ENCODE measurements around the gene SEBOX.

SEBOX gene, protein sequence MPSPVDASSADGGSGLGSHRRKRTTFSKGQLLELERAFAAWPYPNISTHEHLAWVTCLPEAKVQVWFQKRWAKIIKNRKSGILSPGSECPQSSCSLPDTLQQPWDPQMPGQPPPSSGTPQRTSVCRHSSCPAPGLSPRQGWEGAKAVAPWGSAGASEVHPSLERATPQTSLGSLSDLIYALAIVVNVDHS

DNA sequence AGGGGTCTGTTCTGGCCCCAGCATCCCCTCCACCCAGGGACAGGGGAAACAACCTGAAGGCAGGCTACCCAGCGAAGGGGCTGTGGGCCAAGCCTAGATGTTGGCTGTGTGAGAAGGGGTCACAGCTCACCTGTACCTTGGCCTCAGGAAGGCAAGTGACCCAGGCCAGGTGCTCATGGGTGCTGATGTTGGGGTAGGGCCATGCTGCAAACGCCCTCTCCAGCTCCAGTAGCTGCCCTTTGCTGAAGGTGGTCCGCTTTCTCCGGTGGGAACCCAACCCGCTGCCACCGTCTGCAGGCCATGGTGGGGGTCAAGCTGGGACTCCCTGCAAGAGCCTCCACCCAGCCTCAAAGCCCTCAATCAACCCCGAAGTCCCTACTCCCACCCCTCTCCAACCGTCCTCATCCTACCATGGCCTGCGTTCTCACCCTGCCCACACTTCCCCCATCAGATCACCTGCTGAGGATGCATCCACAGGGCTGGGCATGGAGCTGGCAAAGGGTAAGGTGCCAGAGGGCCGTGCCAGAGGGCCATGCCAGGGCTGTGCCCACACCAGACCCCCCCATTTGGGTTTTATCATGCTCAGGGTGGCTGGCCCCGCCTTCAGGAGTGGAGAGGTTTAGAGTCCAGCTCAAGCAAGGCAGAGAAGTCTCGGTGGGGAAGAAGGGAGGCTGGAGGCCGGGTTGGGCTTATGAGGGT is at the start of gene SEBOX:
Gene SEBOX, minus strand, starts transcription at position 535 of the 699 bp plus-strand sequence. Its CDS starts 48 bp downstream, at position 487.
- no peak for DNase-seq (ENCODE audit: low read depth)

DNA sequence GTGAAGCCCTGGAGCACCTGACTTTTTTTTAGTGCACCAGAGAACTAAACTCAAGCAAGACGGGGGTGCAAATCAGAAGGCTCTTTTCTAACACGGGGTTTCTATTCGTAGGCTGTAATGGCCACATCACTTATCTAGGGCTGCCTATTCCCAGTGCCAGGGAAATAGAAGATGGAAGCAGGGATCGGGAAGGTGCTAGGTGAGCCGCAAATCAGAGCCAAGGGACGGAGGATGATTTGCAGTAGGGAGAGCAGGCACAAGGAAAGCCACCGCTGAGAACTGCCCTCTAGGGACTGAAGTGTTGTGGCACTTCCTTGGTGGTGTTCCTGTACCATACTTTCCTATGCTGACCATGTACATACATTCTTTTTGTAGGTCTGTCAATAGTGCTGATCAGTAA is 48.8 kb upstream of the SEBOX start:
- DNase-seq (ENCODE audit: low read depth): no peak

DNA sequence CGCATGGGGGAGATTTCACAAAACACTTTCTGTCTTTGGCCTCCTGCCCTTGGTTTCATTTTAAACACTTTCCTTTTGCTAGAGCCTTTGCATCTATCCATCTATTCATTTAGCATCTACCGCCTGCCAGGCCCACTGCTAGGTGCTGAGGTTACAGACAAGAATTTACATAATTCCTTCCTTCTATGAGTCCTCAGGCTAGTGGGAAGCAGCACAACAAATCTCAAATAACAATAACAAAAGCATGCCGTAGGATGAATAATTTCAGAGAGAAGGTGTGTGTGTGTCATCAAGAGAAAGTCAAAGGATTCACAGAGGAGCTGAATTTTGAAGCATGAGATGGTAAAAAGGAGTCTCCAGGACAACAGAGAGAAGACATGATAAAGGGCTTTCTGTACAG is 47.1 kb upstream of the SEBOX start:
- DNase-seq (ENCODE audit: low read depth): no peak

DNA sequence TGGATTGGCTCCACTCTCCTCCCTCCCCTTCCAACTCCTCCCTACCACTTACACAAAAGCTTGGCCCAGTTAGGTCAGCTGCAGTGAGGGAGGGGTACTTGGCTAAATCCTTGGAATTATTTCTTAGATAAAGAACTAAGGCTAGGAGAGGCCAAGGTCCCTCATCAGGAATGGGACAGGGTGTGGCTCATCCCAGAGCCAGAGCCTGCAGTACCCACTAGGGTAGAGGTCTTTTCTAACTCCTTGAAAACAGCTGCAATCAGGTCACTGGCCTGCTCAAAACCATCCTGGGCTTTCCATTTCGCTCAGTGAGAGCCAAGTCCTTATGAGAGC is 42.9 kb upstream of the SEBOX start:
- DNase-seq (ENCODE audit: low read depth): no peak

DNA sequence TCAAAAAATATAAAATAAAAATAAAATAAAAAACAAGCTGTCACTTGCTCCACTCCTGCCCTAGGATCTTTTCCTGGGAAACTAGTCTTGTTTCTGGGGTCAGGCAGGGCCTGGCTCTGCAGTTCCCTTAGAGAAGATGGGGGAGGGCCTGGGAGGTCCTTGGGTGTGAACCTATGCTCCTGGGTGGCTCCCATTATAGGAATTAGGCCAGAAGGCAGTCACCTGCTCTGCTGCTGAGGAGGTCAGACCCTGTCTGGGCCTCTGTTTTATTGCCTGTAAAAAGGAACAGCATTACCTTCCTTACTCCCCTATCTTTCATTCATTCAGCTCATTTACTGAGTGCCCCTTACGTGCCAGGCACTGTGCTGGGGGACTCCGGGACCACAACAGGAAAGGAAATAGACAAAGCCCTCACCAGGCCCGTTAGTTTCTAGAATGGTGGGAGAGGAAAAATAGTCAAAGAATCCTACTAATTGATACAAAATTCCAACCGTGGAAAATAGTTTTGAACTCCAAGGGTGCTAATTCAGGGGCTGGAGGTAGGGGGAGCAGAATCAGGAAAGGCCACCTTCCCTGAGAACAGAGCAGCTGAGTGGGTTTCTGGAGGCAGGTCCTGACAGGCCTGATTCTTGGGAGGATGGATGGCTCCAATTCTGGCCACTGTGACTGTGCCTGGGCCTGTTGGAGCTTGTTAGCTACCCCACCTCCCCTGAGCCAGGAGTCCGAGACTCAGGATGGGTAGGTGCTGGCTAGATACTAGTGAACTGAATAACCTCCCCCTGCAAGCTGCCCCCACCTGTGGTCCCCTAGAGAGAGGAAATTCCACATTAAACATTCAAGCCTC is 42.4 kb upstream of the SEBOX start:
- DNase-seq (ENCODE audit: low read depth): no peak

DNA sequence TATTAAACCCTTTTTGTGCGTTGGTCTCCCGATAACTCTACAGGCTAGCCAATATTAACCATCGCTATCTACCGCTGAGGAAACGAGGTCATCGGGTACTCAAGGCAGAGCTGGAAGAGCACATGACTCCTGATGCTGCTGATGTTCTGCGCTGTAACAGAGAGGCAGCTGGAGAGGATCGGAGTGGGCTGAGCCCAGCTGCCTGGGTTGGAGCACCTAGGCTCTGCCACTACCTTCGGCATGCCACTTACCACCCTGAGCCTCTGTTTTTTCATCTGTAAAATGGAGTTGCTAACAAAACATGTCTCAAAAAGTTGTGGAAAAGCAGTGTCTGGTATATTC is 41.4 kb upstream of the SEBOX start:
- DNase-seq (ENCODE audit: low read depth): no peak

DNA sequence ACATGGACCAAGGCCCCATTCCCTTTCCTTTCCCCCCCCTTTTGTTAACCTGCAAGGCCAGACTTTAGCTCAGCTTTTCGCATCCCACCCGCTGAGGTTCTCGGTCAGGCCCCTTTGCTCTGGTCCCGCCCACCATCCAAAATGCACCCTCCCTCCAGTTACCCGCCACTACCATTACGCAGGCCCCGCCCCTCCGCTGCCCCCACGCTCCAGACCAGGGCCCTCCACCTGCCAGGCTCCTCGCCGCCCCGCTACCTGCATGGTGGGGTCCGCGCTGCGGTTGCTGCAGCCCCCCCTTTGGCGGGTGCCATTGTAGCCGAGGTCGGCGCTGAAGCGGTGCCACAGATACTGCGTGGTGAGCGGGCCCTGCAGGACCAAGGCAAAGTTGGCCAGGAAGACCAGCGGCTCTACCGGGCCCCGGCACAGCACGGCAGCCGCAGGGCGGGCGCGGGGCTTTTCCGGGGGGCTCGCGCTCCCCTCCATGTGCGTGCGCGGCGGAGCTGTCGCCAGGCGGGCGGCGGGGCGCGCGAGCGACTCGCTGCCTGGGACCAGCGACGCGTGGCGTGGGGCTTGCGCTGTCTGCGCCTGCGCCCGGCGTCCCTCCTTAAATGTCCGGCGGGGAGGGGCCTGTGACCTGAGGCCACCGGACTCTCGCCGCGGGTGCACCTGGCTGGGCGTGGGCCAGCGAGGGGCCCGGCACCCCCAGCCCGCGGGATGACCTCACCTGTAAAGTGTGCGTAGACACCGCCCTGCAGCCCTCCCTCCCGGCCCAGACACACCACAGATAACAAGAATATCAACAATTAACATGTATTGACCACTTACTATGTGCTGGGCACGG is 40.9 kb upstream of the SEBOX start, which contains the start of gene SLC46A1:
Gene SLC46A1, minus strand, starts transcription at position 581 of the 841 bp plus-strand sequence. Its CDS starts 98 bp downstream, at position 483.
- DNase-seq (ENCODE audit: low read depth): peak; percentile 65

DNA sequence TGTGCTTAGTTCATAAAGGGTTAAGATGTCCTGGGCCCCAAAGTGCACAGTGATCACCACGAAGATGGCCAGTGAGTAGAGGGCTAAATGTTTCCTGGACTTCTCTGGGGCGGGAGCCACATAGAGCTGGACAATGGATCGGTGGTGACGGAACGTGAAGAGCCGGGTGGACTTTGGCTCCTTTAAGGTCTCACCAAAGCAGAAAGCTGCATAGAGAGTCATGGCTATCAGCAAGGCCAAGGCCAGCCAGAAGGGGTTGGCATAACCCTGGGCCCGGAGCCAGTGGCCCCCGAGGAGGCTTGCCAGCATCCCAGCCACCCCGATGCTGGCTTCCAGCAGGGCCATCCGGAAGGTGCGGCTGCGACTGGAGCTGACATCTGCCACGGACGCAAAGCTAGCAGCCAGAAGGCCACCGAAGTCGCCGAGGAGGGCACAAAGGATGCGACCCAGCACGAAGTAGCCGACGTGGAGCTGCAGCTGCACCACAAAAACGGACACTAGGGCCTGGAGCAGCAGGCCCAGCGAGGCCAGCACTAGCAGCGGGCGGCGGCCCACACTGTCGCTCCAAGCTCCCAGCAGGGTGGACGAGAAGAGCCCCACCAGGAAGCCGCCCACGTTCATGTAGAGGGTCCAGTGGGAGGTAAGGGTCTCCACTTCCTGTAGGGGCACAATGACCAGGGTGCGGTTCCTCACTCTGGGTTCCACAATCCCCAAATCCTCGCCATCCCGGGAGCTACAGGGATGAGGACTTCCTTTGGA is 40.0 kb upstream of the SEBOX start:
- no peak for DNase-seq (ENCODE audit: low read depth)

DNA sequence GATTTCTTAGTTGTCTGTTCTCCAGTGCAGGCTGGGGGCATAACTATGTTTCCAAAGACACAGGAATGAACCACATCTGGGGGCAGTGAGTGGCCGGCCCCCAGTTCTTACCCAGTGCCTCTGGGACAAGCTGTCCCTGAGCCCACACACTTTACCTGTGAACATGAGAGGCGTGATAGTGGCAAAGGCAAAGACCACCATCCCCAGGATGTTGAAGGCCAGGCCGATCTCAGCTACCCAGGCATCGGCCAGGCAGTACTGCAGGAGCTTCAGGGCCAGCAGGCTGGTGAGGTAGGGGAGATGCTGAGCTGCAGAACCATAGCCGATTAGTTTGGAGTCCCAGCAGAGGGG is 39.4 kb upstream of the SEBOX start:
- no peak for DNase-seq (ENCODE audit: low read depth)

DNA sequence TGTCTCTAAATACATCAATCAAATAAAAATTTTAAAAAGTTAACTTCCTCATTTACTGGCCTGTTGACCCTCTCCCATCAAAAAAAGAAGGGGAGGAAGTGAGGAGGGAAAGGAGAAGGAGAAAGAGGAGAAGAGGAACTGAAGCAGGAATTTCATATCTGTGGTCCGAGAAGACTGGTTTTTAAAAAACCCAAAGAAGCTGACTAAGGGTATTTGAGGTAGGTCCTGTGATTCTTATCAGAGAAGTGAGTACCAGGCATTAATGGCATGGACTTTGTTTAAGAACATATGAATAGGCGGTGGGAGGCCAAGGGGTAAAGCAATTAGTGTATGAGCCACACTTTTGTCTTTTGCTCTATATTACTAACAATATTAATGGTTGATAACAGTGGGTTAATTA is 39.0 kb upstream of the SEBOX start:
- no peak for DNase-seq (ENCODE audit: low read depth)

DNA sequence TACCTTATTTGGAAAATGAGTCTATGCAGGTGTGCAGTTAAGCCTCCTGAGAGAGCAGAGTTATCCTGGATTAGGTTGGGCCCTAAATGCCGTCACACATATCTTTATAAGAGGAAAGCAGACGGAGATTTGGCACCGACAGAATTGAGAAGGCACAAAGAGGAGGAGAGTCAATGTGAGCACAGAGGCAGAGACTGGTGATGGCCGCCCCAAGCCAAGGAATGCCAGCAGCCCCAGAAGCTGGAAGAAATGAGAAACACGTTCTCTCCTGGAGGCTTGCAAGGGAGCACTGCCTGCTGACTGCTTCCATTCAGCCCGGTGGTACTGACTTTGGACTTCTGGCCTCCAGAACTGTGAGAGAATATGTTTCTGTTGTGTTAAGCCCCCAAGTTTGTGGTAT is 37.8 kb upstream of the SEBOX start:
- no peak for DNase-seq (ENCODE audit: low read depth)

DNA sequence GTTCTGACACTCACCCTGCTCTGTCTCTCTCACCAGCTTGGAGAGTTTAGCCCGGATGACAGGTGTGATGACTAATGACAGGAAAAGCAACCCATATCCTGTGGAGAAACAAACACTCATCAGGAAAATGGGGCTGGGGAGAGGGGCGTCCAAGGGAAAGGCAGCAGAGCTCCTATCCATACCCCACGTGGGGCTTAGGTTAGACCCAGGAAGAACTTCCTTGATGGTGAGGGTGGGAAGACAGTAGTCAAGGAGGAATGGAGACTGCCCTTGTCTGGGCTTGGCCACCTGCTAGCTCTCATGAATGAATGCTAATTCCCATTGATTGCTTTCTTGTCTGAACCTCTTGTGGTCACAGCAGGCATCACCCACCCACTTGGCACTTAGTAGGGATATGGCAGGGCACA is 37.2 kb upstream of the SEBOX start:
- DNase-seq (ENCODE audit: low read depth): no peak

DNA sequence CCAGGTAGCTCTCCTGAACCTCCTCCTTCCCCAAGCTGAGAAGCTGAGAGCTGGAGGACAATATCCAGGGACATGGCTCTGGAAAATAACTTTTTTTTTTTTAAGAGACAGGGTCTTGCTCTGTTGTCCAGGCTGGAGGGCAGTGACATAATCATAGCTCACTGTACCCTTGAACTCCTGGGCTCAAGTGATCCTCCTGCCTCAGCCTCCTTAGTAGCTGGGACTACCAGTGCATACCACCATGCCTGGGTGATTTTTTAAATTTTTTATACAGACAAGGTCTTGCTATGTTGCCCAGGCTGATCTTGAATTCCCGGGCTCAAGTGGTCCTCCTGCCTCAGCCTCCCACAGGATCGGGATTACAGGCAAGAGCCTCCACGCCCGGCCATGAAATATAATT is 34.8 kb upstream of the SEBOX start:
- no peak for DNase-seq (ENCODE audit: low read depth)

DNA sequence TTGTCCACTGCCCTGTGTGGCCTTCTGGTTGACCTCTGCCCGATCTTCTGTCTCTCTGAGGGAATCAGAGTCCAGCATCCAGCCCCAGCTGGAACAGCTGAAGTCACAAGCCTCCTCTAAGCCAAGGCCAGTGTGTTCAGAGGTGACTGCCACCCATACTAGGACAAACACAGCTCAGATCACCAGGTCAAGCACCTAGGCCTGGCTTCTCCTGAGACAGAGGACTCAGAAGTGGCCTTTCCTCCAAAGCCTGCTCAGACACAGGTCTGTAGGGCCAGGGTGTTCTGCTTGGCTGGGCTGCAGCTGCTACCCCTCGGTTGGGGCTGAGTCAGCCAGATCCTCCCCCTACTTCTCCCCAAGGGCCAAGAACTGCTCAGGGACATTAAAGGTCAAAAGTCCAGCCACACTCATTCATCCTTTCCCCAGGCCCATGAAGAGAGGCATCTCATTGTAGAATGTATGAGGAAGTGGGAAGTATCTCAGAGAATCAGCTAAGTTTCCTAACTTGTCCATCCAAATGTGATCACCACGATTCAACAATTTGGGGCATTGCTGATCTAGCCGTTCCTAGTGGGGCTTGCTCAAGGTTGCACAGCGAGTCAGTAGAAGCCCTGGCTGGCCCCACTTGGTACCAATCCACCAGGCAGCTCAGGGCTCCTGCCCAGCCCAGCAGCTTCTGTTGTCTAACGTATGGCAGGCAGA is 33.4 kb upstream of the SEBOX start:
- no peak for DNase-seq (ENCODE audit: low read depth)

DNA sequence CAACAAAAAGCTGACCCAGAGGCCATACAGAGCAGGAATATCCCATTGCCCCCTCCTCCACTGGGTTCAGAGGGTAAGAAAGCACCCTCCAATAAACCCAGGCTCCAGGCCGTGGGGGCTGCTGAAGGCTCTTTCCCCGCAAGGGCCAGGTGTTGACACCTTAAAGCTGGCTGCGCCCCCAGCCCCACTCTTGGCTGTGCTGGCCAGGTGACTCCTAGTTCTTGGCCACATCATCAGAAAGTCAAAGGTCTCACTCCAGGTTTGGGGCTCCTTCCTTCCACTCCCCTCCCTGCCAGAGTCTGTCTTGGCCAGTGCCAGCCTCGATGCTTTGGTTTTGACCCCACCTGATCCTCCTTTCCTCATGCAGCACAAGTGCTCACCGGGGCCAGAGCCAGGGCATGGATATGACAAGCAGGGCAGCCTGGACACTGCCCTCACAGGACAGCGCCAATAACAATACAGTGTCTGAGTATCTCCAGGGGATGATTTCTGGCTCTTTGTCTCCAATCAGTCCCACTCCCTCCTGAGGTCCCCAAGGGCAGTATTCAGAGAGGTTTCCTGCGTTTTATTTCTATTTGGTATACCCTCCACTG is 32.8 kb upstream of the SEBOX start:
- no peak for DNase-seq (ENCODE audit: low read depth)

DNA sequence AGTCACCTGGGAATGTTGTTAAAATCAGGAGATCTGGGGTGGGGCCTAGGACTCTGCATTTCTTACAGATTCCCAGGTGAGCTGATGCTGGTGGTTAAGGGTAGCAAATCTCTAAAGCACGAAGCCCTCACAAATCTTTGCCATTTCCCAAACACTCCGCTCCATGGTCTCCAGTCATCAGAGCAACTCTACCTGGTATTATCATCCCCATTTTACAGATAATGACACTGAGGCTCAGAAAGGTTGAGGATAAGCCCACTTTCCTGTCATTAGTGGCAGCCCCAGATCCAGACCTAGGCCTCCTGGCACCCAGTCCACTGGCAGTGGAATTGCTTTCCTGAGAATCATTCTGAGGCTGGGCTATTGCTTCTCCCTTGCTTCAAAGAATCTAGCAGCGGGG is 32.3 kb upstream of the SEBOX start:
- no peak for DNase-seq (ENCODE audit: low read depth)

DNA sequence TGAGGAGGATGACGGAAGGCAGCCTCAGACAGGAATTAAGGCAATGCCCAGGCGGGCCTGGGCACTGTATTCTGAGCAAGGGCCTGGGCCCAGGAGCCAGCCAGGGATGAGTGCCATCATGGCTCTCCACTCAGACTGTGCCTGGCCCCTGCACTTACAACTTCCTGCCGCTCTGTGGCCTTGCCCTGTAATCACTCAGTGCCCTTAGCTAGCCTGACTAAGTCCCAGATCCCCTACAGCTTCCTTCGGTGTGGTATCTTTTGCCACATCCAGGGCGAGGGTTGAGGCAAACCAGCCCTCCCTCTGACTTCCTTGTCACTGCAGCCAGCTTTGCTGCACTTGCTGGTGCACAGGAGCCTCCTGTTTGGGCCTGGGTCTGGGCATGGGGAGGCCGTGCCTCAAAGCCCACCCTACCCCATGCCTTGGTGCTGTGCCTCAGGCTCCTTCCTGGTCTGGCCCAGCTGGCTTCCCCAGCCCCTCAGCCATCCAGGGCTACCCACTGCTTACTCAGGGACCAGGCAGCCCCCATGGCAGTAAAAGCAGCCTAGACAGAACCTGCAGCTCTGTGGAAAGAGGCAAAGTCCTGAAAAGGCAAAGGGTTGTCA is 31.7 kb upstream of the SEBOX start:
- DNase-seq (ENCODE audit: low read depth): no peak

DNA sequence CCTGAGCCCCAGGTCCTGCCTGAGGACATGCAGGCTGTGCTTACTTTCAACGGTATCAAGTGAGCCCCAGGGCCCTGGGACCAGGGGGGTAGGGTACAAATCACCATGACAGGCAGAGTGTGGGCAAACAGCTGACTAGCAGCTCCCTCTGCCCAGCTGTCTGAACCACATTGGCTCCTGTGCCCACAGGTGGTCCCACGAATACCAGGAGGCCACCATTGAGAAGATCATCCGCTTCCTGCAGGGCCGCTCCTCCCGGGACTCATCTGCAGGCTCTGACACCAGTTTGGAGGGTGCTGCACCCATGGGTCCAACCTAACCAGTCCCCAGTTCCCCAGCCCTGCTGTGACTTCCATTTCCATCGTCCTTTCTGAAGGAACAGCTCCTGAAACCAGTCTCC is 31.0 kb upstream of the SEBOX start:
- no peak for DNase-seq (ENCODE audit: low read depth)

DNA sequence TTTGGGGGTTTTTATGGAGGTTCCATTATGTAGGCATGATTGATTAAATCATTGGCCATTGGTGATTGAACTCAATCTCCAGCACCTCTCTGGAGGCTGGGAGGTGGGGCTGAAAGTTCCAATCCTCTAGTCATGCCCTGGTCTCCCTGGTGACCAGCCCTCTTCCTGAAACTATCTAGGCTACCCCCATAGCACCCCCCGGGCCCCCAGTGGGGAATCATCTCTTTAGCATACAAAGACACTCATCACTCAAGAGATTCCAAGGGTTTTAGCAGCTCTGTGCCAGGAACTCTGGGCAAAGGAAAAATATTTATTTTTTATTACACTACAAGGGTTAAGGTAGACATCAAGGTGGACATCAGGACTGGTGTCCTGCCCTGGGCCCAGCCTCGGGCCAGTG is 30.4 kb upstream of the SEBOX start:
- DNase-seq (ENCODE audit: low read depth): no peak
